Hepatic stellate cell (primary cell): ENCODE results near the gene PPP4R3C.
"Not testable (repeated sequence)": the region's sequence is repeated elsewhere in the genome, so short reads cannot be mapped to it uniquely, and the experiment has no call there.

Experiments
- DNase-seq: peaks from one replicate; pipeline ENCODE4 v3.0.0; 2011; ENCODE audit warnings: low spot score

The PPP4R3C gene

GRCh38 chrX:27463187-27463586, at the start of gene PPP4R3C:
Gene PPP4R3C, minus strand, starts transcription at chrX:27463341. Its CDS starts 45 bp downstream, at chrX:27463296.
- no peak for DNase-seq

- DNase-seq = no peak
Measured at GRCh38 chrX:27491397-27491796, 28.3 kb upstream of the PPP4R3C start.

- DNase-seq = no peak
Measured at GRCh38 chrX:27466051-27466450, 2.9 kb upstream of the PPP4R3C start.

- no peak for DNase-seq
Measured at GRCh38 chrX:27465036-27465435, 1.9 kb upstream of the PPP4R3C start.

GRCh38 chrX:27459129-27459528, 4.0 kb downstream of the PPP4R3C start:
- not testable (repeated sequence) for DNase-seq

GRCh38 chrX:27458544-27458943, 4.6 kb downstream of the PPP4R3C start:
- not testable (repeated sequence) for DNase-seq

- no peak for DNase-seq
Measured at GRCh38 chrX:27451324-27451723, 11.8 kb downstream of the PPP4R3C start.

GRCh38 chrX:27446423-27446822, 16.7 kb downstream of the PPP4R3C start:
- DNase-seq = no peak

GRCh38 chrX:27445438-27445837, 17.7 kb downstream of the PPP4R3C start:
- no peak for DNase-seq

- no peak for DNase-seq
Measured at GRCh38 chrX:27444093-27444908, 18.8 kb downstream of the PPP4R3C start.

GRCh38 chrX:27442392-27442791, 20.7 kb downstream of the PPP4R3C start:
- DNase-seq = not testable (repeated sequence)

- no peak for DNase-seq
Measured at GRCh38 chrX:27439771-27440170, 23.4 kb downstream of the PPP4R3C start.

GRCh38 chrX:27438937-27439336, 24.2 kb downstream of the PPP4R3C start:
- DNase-seq = no peak

- DNase-seq = no peak
Measured at GRCh38 chrX:27435031-27435430, 28.1 kb downstream of the PPP4R3C start.
